ENCODE measurements around the gene PRPSAP1. TPM values are rescaled to one million over a fixed set of nuclear protein-coding genes. Genes with fewer than 3 reads are reported as not detected.

The PRPSAP1 gene
- total and polyA plus RNA-seq, 8 donors, result 25.0 to 49.0 (median 38.4) TPM

GRCh38 chr17:76304226-76305134, 49.2 kb downstream of the PRPSAP1 start:
- Histone ChIP-seq H3K4me1 (no peaks in the 10 kb centered on the region), H3K27ac (no peak overlapping the region), H3K4me3 (no peak overlapping the region), H3K9me3 (no peaks in the 10 kb centered on the region), H3K36me3 (peaks cover 0 to 27% (median 26%) of the 10 kb centered on the region in 4 donors), H3K27me3 (no peaks in the 10 kb centered on the region)
- TF ChIP-seq POLR2AphosphoS5 (IDR thresholded peaks at IDR 0.05) (no peak), EP300 (IDR thresholded peaks at IDR 0.05) (no peak), CTCF (IDR thresholded peaks at IDR 0.05) (no peak), POLR2A (IDR thresholded peaks at IDR 0.05) (no peak)
- intact Hi-C loops (cut with DNase I; ENCODE audit: low total_unique reads), result loop anchor here (5.0 kb wide), 1 partner anchor 93 kb away; no protein-coding TSS in a partner anchor
- DNase-seq, result no peak
- 71 to 79% (median 75%) methylated on average over 16 to 17 of the region's 17 CpGs for WGBS, 5 donors

GRCh38 chr17:76297436-76297835, 56.3 kb downstream of the PRPSAP1 start:
- Histone ChIP-seq H3K36me3 (peaks cover 0 to 12% (median 10%) of the 10 kb centered on the region in 4 donors), H3K27me3 (no peaks in the 10 kb centered on the region), H3K9me3 (no peaks in the 10 kb centered on the region), H3K4me3 (no peak overlapping the region), H3K4me1 (no peaks in the 10 kb centered on the region), H3K27ac (no peak overlapping the region)
- intact Hi-C loops (cut with DNase I; ENCODE audit: low total_unique reads), result loop anchor here (10.0 kb wide), 1 partner anchor 273 kb away; the partner anchor contains the start of gene EVPL
- DNase-seq, result no peak
- 87 to 98% (median 95%) methylated on average over 3 of the region's 3 CpGs for WGBS, 5 donors
- no peak for TF ChIP-seq POLR2AphosphoS5 (IDR thresholded peaks at IDR 0.05)
- TF ChIP-seq EP300 (IDR thresholded peaks at IDR 0.05), result no peak
- TF ChIP-seq CTCF (IDR thresholded peaks at IDR 0.05), result no peak
- no peak for TF ChIP-seq POLR2A (IDR thresholded peaks at IDR 0.05)

DNA sequence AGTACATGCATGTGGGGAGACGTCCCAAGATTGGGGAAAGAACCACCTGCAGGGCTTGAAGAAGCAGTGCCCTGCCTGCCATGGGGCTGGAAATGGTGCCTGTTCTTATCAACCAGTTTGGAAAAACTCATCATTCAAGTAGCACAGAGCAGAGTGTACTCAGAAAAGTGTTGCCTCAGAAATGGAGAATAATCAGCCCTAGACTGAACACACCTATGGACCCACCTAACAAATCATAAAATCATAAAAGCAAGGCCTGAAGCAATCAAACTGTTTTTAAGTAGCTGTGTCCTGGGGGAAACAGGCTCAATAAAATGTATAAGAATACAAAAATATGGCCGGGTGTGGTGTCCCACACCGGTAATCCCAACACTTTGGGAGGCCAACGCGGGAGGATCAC, 56.8 kb downstream of the PRPSAP1 start:
- intact Hi-C loops (cut with DNase I; ENCODE audit: low total_unique reads), result loop anchor here (10.0 kb wide), 1 partner anchor 272 kb away; the partner anchor contains the start of gene EVPL
- H3K27me3 ChIP-seq, result no peaks in the 10 kb centered on the region
- no peaks in the 10 kb centered on the region for H3K4me1 ChIP-seq
- H3K4me3 ChIP-seq, result no peak overlapping the region
- H3K27ac ChIP-seq, result no peak overlapping the region
- 87 to 97% (median 92%) methylated on average over 5 of the region's 5 CpGs for WGBS, 5 donors
- H3K9me3 ChIP-seq, result no peaks in the 10 kb centered on the region
- peaks cover 0 to 16% (median 10%) of the 10 kb centered on the region in 4 donors for H3K36me3 ChIP-seq
- TF ChIP-seq POLR2AphosphoS5 (IDR thresholded peaks at IDR 0.05), result no peak
- no peak for TF ChIP-seq EP300 (IDR thresholded peaks at IDR 0.05)
- no peak for TF ChIP-seq CTCF (IDR thresholded peaks at IDR 0.05)
- no peak for TF ChIP-seq POLR2A (IDR thresholded peaks at IDR 0.05)
- no peak for DNase-seq

- intact Hi-C loops (cut with DNase I; ENCODE audit: low total_unique reads), result loop anchor here (10.0 kb wide), 1 partner anchor 271 kb away; the partner anchor contains the start of gene EVPL
- WGBS, 5 donors, result 53 to 62% (median 60%) methylated on average over 4 of the region's 4 CpGs
- Histone ChIP-seq H3K27me3 (no peaks in the 10 kb centered on the region), H3K9me3 (no peaks in the 10 kb centered on the region), H3K36me3 (peaks cover 0 to 23% (median 13%) of the 10 kb centered on the region in 4 donors), H3K27ac (no peak overlapping the region), H3K4me3 (no peak overlapping the region), H3K4me1 (no peaks in the 10 kb centered on the region)
- no peak for DNase-seq
- TF ChIP-seq CTCF (IDR thresholded peaks at IDR 0.05), result no peak
- no peak for TF ChIP-seq EP300 (IDR thresholded peaks at IDR 0.05)
- no peak for TF ChIP-seq POLR2A (IDR thresholded peaks at IDR 0.05)
- no peak for TF ChIP-seq POLR2AphosphoS5 (IDR thresholded peaks at IDR 0.05)
These were observed 57.5 kb downstream of the PRPSAP1 start for GRCh38 chr17:76296186-76296585.
